ENCODE results near the gene ONECUT3.

The ONECUT3 gene

GRCh38 chr19:1799695-1800342, 46.5 kb downstream of the ONECUT3 start:
- FAIRE-seq: no peak

- no peak for FAIRE-seq
Observed at GRCh38 chr19:1804858-1805257, 51.6 kb downstream of the ONECUT3 start.

DNA sequence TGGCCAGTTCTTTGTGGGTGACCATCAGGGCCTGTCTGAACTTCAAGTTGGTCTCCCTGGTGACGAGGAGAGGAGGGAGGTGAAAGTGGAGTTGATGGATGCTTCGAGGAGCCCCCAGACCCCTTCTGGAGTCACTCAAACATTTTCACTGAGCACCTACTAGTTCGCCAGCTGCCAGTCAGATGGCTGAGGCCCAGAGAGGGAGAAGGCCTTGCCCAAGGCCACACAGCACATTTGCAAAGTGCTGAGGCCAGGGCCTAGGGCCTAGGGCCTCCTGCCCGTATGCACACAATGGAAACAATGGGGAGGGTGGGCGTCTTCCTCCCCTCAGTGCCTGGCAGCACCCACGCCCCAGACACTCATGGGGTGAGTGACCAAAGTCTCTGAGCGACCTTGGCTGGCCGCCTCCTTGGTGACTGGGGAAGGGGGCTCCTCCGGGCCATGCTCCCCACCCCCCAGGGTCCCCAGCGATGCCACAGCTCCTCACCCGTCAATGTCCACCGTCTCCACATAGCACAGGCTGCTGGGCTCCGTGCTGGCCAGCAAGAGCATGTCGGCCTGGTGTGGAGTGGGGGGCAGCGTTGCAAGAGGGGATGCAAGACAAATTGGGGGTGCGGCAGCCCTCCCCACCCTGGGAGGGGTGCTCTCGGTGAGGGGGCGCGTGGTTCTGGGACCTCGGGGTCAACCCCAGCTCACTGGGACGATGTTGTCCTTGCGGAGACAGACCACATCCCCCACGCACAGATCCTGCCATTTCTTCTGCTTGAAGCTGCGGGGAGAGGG, 52.3 kb downstream of the ONECUT3 start:
- no peak for FAIRE-seq

- FAIRE-seq: no peak
Observed at GRCh38 chr19:1806184-1807029, 53.1 kb downstream of the ONECUT3 start.

DNA sequence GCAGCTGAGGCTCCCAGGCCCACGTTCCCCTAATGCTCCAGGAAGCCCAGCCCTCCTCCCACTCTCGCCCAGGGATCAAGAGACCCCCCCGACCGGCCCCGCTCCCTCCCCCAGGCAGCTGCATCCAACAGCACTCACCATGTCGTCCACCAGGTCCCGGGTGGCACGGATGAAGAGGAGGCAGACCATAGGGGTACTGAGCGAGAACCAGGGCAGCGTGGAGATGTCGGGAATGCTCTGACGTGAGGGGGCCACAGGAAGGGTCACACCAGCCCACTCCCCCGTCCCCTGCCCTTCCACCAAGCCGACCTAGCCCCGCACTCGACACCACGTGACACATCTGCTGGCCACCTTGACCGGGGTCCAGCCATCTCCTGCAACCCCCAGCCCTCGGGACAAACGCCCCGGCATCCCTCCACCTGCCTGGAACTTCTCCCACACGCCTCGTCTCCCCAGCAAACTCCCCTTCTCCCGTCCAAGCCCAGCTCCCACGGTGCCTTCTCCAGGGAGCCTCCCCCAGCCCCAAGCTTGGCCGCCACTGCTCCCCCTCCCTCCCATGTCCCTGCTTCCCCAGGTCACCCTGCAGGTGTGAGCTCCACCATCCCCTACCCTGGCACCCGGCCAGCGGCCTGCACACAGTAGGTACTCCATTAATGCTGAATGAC, 53.9 kb downstream of the ONECUT3 start:
- no peak for FAIRE-seq

GRCh38 chr19:1807695-1808394, 54.5 kb downstream of the ONECUT3 start:
- FAIRE-seq: no peak

GRCh38 chr19:1808395-1808731, 55.1 kb downstream of the ONECUT3 start:
- no peak for FAIRE-seq

GRCh38 chr19:1809678-1810077, 56.4 kb downstream of the ONECUT3 start:
- FAIRE-seq: no peak

GRCh38 chr19:1810439-1811160, 57.3 kb downstream of the ONECUT3 start:
- no peak for FAIRE-seq

DNA sequence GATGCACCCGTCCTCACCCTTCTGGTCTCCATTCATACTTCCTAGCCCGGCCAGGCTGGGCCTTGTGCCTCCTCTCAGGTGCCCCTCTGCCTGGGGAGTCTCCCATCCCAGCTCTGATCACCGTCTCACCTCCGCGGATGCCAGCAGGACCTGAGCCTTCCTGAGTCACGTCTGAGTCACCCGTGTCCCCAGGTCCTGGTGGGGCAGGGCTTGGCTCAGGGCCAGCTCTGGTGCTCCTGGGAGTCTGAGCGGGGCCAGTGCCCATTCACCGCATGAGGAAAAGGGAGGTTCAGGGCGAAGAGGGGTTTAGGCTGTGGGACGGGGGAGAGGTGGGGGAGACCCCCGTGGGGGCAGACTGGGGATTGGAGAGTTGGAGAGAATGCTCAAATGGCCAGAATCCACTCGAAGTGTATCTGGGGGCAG, 58.2 kb downstream of the ONECUT3 start:
- no peak for FAIRE-seq

GRCh38 chr19:1811942-1812425, 58.7 kb downstream of the ONECUT3 start, which contains the start of gene ATP8B3:
ATP8B3 (minus strand) TSS chr19:1812276; CDS start chr19:1811736, 540 bp downstream.
- FAIRE-seq: no peak

DNA sequence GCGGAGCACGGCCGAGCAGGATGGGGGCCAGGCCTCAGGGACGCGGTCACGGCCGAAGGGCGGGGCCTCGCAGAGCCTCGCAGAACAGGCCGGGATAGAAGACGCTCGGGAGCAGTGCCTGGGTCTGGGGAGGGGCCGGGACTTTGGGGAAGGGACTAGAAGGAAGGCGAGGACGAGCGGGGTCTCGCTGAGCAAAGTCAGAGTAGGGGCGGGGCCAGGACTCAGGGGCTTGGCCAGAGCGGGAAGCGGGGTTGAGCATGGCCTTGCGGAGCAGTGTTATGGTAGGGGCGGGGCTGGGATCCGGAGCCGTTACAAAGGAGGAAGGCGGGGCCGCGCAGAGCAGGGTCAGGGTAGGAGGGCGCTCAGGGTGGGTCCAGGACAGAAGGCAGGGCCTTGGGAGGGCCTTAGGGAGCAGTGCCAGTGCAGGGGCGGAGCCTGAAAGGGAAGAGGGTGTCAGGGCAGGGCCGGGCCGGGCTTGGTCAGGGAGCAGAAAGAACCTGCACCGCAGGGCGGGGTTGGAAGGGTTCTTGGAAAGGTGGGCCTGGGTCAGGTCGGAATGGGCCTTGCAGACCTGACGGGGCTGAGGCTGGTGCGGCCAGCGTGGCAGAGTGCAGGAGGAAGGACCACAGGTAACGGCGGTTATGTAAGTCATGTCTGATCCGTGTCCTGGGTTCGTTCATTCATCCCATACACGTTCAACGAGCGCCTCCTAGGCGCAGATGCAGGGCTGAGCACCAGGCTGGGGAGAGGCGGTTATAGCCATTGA, 59.3 kb downstream of the ONECUT3 start:
- peak; percentile 81 for FAIRE-seq

- FAIRE-seq: no peak
Observed at GRCh38 chr19:1813192-1814182, 60.2 kb downstream of the ONECUT3 start.

DNA sequence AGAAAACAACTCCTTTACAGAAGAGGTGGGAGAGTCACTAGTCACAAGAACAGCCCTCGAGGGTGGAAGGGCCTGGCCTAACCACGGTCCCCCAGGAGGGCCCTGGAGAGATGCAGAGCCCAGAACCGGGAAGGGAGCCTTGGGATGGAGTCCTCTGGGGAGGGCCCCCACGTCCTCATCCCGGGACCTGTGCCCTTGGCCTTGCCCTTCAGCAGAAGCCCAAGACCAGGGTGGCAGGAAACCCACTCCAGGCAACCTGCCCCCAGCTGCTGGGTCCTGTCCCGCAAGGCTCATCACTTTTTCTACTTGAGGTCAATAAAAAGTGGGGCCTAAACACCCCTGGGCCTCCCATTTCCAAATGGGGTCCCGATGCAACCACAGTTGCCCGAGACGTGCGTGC, 61.1 kb downstream of the ONECUT3 start:
- no peak for FAIRE-seq

GRCh38 chr19:1814833-1815604, 61.7 kb downstream of the ONECUT3 start:
- FAIRE-seq: no peak

GRCh38 chr19:1815605-1816529, 62.6 kb downstream of the ONECUT3 start:
- FAIRE-seq: no peak

DNA sequence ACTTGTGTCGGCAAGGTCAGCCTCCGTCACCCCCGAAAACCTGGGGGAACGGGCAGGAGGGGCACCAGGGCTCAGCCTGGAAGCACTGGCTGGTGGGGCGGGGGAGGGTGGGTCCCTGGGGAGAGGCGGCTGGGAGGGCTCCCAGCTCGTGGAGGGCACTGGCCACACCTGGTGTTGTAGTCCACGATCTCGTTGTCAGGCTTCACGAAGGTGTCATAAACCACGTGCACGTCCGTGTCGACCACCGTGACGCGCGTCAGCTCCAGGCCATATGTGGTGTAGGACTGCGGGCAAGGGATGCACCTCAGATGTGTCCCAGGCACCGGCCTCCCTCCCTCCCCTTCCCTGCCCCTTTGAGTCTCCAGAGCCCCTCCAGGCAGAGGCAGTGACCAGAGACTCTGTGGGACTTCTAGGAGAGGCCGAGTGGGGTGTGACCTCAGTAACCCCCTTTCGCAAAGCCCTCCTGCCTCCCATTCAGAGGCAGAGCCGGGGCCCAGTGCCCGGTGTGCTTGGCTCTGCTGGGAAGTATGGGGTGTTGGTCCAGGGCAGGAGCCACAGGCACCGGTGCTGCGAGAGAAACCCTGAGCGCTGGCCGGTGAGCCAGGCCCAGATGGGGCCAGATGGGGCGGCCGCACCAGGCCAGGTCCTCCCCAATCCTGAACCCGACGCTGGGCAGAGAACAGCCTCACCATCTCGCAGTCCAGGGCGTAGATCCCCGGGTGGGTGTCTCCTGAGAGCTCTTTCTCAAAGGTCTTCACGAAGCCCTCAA, 63.4 kb downstream of the ONECUT3 start:
- no peak for FAIRE-seq
